Breast epithelium (tissue), 4 donors: ENCODE results near the gene RIPOR1. TPM values are rescaled to one million over a fixed set of nuclear protein-coding genes. Genes with fewer than 3 reads are reported as not detected.

Experiments used
- DNase-seq, 2 donors: peaks; one replicate each; pipeline ENCODE4 v3.0.0-alpha.2; 2019; ENCODE audit warnings: low spot score in 2 of 2
- H3K27ac ChIP-seq, 2 donors: fragments of 200-600 bp; sonication (generic) in 1 of 2; one replicate each; pipeline ENCODE4 v1.5.1; 2016 to 2019; ENCODE audit warnings: mild to moderate bottlenecking in 1 of 2
- H3K27me3 ChIP-seq, 2 donors: fragments of 200-600 bp; sonication (generic) in 1 of 2; one replicate each; pipeline versions ENCODE4 v1.5.1 to v1.6.0; 2017 to 2019; ENCODE audit warnings: control low read depth in 1 of 2, mild to moderate bottlenecking in 1 of 2
- H3K36me3 ChIP-seq: fragments of 200-600 bp; one replicate; pipeline ENCODE4 v1.5.1; 2019
- H3K4me1 ChIP-seq, 2 donors: fragments of 200-600 bp; sonication (generic); one replicate each; pipeline ENCODE4 v1.5.1; 2016 to 2019; ENCODE audit warnings: control low read depth in 1 of 2
- H3K4me3 ChIP-seq, 3 donors: fragments of 200-600 bp; sonication (generic); 1 replicate in 2 of 3; 2 replicates in 1 of 3; pipeline ENCODE4 v1.5.1; 2016 to 2019; ENCODE audit warnings: mild to moderate bottlenecking in 3 of 3, moderate library complexity in 2 of 3
- H3K9me3 ChIP-seq, 2 donors: fragments of 200-600 bp; sonication (generic) in 1 of 2; one replicate each; pipeline ENCODE4 v1.5.1; 2016 to 2019; ENCODE audit warnings: control low read depth in 1 of 2
- CTCF ChIP-seq, 3 donors: fragments of 450-650 bp; IDR thresholded peaks; one replicate each; pipeline ENCODE4 v1.5.1; 2016 to 2017; ENCODE audit warnings: antibody characterized with exemption in 3 of 3, mild to moderate bottlenecking in 3 of 3, moderate library complexity in 3 of 3
- POLR2A ChIP-seq: fragments of 450-650 bp; IDR thresholded peaks from one replicate; pipeline ENCODE4 v1.6.1; 2016; ENCODE audit warnings: antibody characterized with exemption, mild to moderate bottlenecking, moderate library complexity
- POLR2AphosphoS5 ChIP-seq, 3 donors: sonication (generic); formaldehyde crosslinking; IDR thresholded peaks; one replicate each; pipeline ENCODE4 v1.6.1; 2017; ENCODE audit warnings: antibody characterized with exemption in 3 of 3
- intact Hi-C: fragments of 100-400 bp; cut with DNase I; formaldehyde crosslinking; loops from one replicate; pipeline ENCODE4 v1.15.1; 2023; ENCODE audit warnings: low total_unique reads
- total RNA-seq, 3 donors: library from RNA; depleted of rRNA; stranded (reverse); fragments of >200 nt; gene quantifications; one replicate each; pipeline ENCODE4 v1.1.0, GENCODE V29; 2016

The RIPOR1 gene
- total RNA-seq, 3 donors from 2014 or later: 32.0 to 50.5 (median 33.4) TPM

GRCh38 chr16:67580202-67580601 lies 51.6 kb downstream of the RIPOR1 start:
- Histone ChIP-seq H3K9me3 (no peaks in the 10 kb centered on the region), H3K4me3 (no peak overlapping the region), H3K27ac (no peak overlapping the region), H3K27me3 (no peaks in the 10 kb centered on the region), H3K4me1 (no peaks in the 10 kb centered on the region), H3K36me3 (no peaks in the 10 kb centered on the region)
- intact Hi-C loops: loop anchor here (10.0 kb wide), 1 partner anchor 835 kb away; no protein-coding TSS in a partner anchor
- no peak for DNase-seq
- no peak for TF ChIP-seq CTCF (IDR thresholded peaks at IDR 0.05)
- TF ChIP-seq POLR2A: no peak
- TF ChIP-seq POLR2AphosphoS5 (IDR thresholded peaks at IDR 0.05): no peak

- no peaks in the 10 kb centered on the region for H3K4me1 ChIP-seq
- TF ChIP-seq POLR2AphosphoS5 (IDR thresholded peaks at IDR 0.05) (no peak), POLR2A (no peak), CTCF (IDR thresholded peaks at IDR 0.05) (no peak)
- H3K9me3 ChIP-seq: no peaks in the 10 kb centered on the region
- no peaks in the 10 kb centered on the region for H3K27me3 ChIP-seq
- no peaks in the 10 kb centered on the region for H3K36me3 ChIP-seq
- H3K27ac ChIP-seq: no peak overlapping the region
- intact Hi-C loops: no loop called here
- no peak for DNase-seq
- H3K4me3 ChIP-seq: no peak overlapping the region
Measured at GRCh38 chr16:67593288-67593687, 64.7 kb downstream of the RIPOR1 start.

GRCh38 chr16:67593701-67594100 lies 65.1 kb downstream of the RIPOR1 start:
- Histone ChIP-seq H3K4me3 (no peak overlapping the region), H3K4me1 (no peaks in the 10 kb centered on the region), H3K27me3 (no peaks in the 10 kb centered on the region), H3K9me3 (no peaks in the 10 kb centered on the region), H3K27ac (no peak overlapping the region), H3K36me3 (no peaks in the 10 kb centered on the region)
- TF ChIP-seq CTCF (IDR thresholded peaks at IDR 0.05): no peak
- no peak for TF ChIP-seq POLR2A
- TF ChIP-seq POLR2AphosphoS5 (IDR thresholded peaks at IDR 0.05): no peak
- no peak for DNase-seq
- intact Hi-C loops: no loop called here

- no peak for DNase-seq
- Histone ChIP-seq H3K4me1 (no peaks in the 10 kb centered on the region), H3K27ac (peak overlapping the region; percentile 8 to 58), H3K4me3 (no peak overlapping the region), H3K9me3 (no peaks in the 10 kb centered on the region), H3K36me3 (no peaks in the 10 kb centered on the region), H3K27me3 (no peaks in the 10 kb centered on the region)
- intact Hi-C loops: no loop called here
- TF ChIP-seq POLR2A (no peak), CTCF (IDR thresholded peaks at IDR 0.05) (no peak), POLR2AphosphoS5 (IDR thresholded peaks at IDR 0.05) (no peak)
Measured at GRCh38 chr16:67594256-67594915, 65.8 kb downstream of the RIPOR1 start.

- TF ChIP-seq CTCF (IDR thresholded peaks at IDR 0.05) (no peak), POLR2AphosphoS5 (IDR thresholded peaks at IDR 0.05) (no peak), POLR2A (no peak)
- no peaks in the 10 kb centered on the region for H3K4me1 ChIP-seq
- H3K9me3 ChIP-seq: no peaks in the 10 kb centered on the region
- no peaks in the 10 kb centered on the region for H3K36me3 ChIP-seq
- DNase-seq: peak in 1 of 2 donors; percentile 40
- no peak overlapping the region for H3K4me3 ChIP-seq
- intact Hi-C loops: no loop called here
- H3K27ac ChIP-seq: peak overlapping the region; percentile 8 to 58
- no peaks in the 10 kb centered on the region for H3K27me3 ChIP-seq
Measured at GRCh38 chr16:67594956-67595355, 66.3 kb downstream of the RIPOR1 start.

Other genes starting within 250 kb of the RIPOR1 start
- 10 to 100 TPM; 15.0 to 26.2 (median 19.8) TPM for gene PLEKHG4, start 249.3 kb upstream of the RIPOR1 start, total RNA-seq
- 1 to 10 TPM in 1 of 3 donors, not detected in 2; 1.0 TPM for gene KCTD19, start 202.1 kb upstream of the RIPOR1 start, total RNA-seq
- 1 to 10 TPM in 1 of 3 donors, under 1 TPM in 2; 0.16 to 3.3 (median 0.59) TPM for gene LRRC36, start 202.0 kb upstream of the RIPOR1 start, total RNA-seq
- 1 to 10 TPM; 1.3 to 6.9 (median 3.6) TPM for gene TPPP3, start 135.3 kb upstream of the RIPOR1 start, total RNA-seq
- gene ZDHHC1, start 112.4 kb upstream of the RIPOR1 start, total RNA-seq: 10 to 100 TPM; 17.4 to 20.3 (median 19.3) TPM
- gene HSD11B2, start 97.7 kb upstream of the RIPOR1 start, total RNA-seq: 10 to 100 TPM in 2 of 3 donors, under 1 TPM in 1; 0.32 to 66.9 (median 10.2) TPM
- gene ATP6V0D1, start 47.7 kb upstream of the RIPOR1 start, total RNA-seq: 100 to 1,000 TPM; 101 to 122 (median 104) TPM
- not detected for gene AGRP, start 45.3 kb upstream of the RIPOR1 start, total RNA-seq
- 10 to 100 TPM; 27.8 to 51.7 (median 38.0) TPM for gene CTCF, start 33.7 kb downstream of the RIPOR1 start, total RNA-seq
- gene CARMIL2, start 116.3 kb downstream of the RIPOR1 start, total RNA-seq: 1 to 10 TPM in 2 of 3 donors, under 1 TPM in 1; 0.96 to 2.3 (median 1.6) TPM
- 10 to 100 TPM; 19.4 to 20.6 (median 19.8) TPM for gene ACD, start 131.4 kb downstream of the RIPOR1 start, total RNA-seq
- gene PARD6A, start 132.1 kb downstream of the RIPOR1 start, total RNA-seq: 1 to 10 TPM; 6.4 to 8.5 (median 7.2) TPM
- 10 to 100 TPM; 18.6 to 21.0 (median 20.1) TPM for gene ENKD1, start 137.9 kb downstream of the RIPOR1 start, total RNA-seq
- 10 to 100 TPM in 2 of 3 donors, 1 to 10 TPM in 1; 7.2 to 18.1 (median 11.1) TPM for gene C16orf86, start 138.0 kb downstream of the RIPOR1 start, total RNA-seq
- gene GFOD2, start 190.5 kb downstream of the RIPOR1 start, total RNA-seq: 10 to 100 TPM; 11.4 to 22.0 (median 21.4) TPM